NB4 (cell line): Measurements from ENCODE around the gene WDR88.
A peak's percentile ranks its signal among the peaks of the same experiment; 100 is the strongest.
"Not testable (repeated sequence)": the region's sequence is repeated elsewhere in the genome, so short reads cannot be mapped to it uniquely, and the experiment has no call there.

ENCODE experiments used
- DNase-seq: peaks from one replicate; pipeline ENCODE4 v3.0.0; 2010; ENCODE audit warnings: low read depth
- H3K4me3 ChIP-seq: one replicate; pipeline ENCODE4 v1.5.1; 2011; ENCODE audit warnings: mild to moderate bottlenecking, low read depth, low read length, moderate library complexity
- CTCF ChIP-seq: IDR thresholded peaks from one replicate; pipeline ENCODE4 v1.5.1; 2012; ENCODE audit warnings: low read depth, low read length
- MAX ChIP-seq: IDR thresholded peaks from 2 replicates; pipeline ENCODE4 v1.6.1; 2011; ENCODE audit warnings: low read depth, low read length
- MYC ChIP-seq: IDR thresholded peaks from 2 replicates; pipeline ENCODE4 v1.6.1; 2011; ENCODE audit warnings: low read depth, low read length
- POLR2A ChIP-seq: IDR thresholded peaks from 2 replicates; pipeline ENCODE4 v1.6.1; 2011; ENCODE audit warnings: mild to moderate bottlenecking; ENCODE audit not compliant: insufficient read length; ENCODE audit errors: extremely low read depth

WDR88 gene

GRCh38 chr19:33159149-33159548 is 27.2 kb downstream of the WDR88 start:
- H3K4me3 ChIP-seq: no peak overlapping the region
- TF ChIP-seq CTCF (no peak), POLR2A (no peak), MYC (no peak), MAX (no peak)
- DNase-seq: no peak

GRCh38 chr19:33159893-33160292 is 28.0 kb downstream of the WDR88 start:
- no peak for TF ChIP-seq CTCF
- TF ChIP-seq MYC: no peak
- no peak for TF ChIP-seq POLR2A
- DNase-seq: no peak
- H3K4me3 ChIP-seq: no peak overlapping the region

- no peak for TF ChIP-seq CTCF
- TF ChIP-seq POLR2A: no peak
- TF ChIP-seq MYC: no peak
- no peak for TF ChIP-seq MAX
- DNase-seq: peak; percentile 22
- no peak overlapping the region for H3K4me3 ChIP-seq
These were observed 29.3 kb downstream of the WDR88 start for GRCh38 chr19:33161201-33161600.

GRCh38 chr19:33163481-33163880 is 31.6 kb downstream of the WDR88 start:
- H3K4me3 ChIP-seq: no peak overlapping the region
- TF ChIP-seq MYC: no peak
- no peak for TF ChIP-seq MAX
- TF ChIP-seq POLR2A: no peak
- TF ChIP-seq CTCF: no peak
- no peak for DNase-seq

GRCh38 chr19:33166037-33166436 is 34.1 kb downstream of the WDR88 start:
- DNase-seq, H3K4me3 ChIP-seq: not testable (repeated sequence)

- TF ChIP-seq MAX: no peak
- no peak for TF ChIP-seq POLR2A
- TF ChIP-seq MYC: no peak
- TF ChIP-seq CTCF: no peak
- no peak for DNase-seq
- H3K4me3 ChIP-seq: no peak overlapping the region
These were observed 35.5 kb downstream of the WDR88 start for GRCh38 chr19:33167438-33167837.

- no peak overlapping the region for H3K4me3 ChIP-seq
- TF ChIP-seq MYC: no peak
- DNase-seq: no peak
These were observed 36.6 kb downstream of the WDR88 start for GRCh38 chr19:33168528-33168927.
